Stimulated activated CD4-positive, alpha-beta T cell treated with anti-CD3 and anti-CD28 coated beads, Interleukin-12 subunit alpha, Interleukin-12 subunit beta, amount 100 ng/mL, for 48 hours (primary cell): ENCODE data around the gene RING1.

Experiments used
- DNase-seq, 3 donors: peaks; one replicate each; pipeline ENCODE4 v3.0.0-alpha.2; 2020; ENCODE audit warnings: low read depth in 2 of 3, low spot score in 1 of 3

The RING1 gene

DNA sequence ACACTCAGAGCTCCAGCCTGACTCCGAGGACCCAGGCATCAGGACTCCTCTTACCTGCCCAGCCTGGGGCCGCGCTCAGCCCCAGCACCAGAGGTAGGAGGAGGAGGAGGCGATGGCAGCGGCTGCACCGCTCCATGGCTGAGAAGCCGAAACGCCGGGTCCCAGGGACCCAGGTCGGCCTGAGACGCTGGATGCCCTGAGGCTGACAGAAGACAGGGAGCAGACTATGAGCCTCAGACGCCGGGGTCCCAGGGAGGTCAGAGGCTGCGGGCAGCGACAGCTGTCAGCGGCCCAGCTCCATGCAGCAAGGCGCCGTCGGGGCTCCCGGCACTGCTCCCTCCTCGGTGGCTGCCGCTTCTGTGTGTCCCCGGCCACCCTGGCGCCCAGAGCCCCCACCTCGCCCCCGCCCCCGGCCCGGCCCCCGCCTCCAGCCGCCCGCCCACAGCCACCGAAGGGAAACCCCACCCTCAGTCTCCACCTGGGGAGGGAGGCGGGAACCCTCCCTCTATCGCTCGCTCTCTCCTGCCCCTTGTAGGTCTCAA lies 16.1 kb upstream of the RING1 start, which contains the start of gene COL11A2:
Gene COL11A2, minus strand, starts transcription at position 363 of the 542 bp plus-strand sequence. Its CDS starts 227 bp downstream, at position 136.
- DNase-seq = no peak

- no peak for DNase-seq
Measured at GRCh38 chr6:33192671-33193602, 15.4 kb upstream of the RING1 start.

DNA sequence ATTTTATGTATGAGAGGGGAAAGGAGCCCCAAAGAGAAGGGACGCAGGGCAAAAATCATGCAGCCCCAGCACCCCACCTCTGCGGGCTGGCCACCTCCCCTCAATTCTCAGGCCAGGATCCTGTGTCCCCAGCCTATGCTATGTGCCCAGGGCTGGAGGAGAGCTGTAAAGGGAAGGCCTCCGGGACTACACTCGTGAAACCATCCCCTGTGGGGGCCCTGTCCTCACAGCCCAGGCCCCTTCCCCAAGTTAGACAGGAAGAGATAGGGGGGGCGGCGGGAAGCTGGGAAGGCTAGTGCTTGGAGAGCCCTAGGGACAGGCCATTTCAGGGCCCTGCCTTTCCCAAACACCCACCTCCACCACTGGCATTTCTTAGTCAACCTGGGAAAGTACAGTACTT lies 14.7 kb upstream of the RING1 start:
- DNase-seq = no peak

GRCh38 chr6:33194431-33194979 lies 13.8 kb upstream of the RING1 start:
- DNase-seq = no peak

- no peak for DNase-seq
Measured at GRCh38 chr6:33195304-33196165, 12.8 kb upstream of the RING1 start.

DNA sequence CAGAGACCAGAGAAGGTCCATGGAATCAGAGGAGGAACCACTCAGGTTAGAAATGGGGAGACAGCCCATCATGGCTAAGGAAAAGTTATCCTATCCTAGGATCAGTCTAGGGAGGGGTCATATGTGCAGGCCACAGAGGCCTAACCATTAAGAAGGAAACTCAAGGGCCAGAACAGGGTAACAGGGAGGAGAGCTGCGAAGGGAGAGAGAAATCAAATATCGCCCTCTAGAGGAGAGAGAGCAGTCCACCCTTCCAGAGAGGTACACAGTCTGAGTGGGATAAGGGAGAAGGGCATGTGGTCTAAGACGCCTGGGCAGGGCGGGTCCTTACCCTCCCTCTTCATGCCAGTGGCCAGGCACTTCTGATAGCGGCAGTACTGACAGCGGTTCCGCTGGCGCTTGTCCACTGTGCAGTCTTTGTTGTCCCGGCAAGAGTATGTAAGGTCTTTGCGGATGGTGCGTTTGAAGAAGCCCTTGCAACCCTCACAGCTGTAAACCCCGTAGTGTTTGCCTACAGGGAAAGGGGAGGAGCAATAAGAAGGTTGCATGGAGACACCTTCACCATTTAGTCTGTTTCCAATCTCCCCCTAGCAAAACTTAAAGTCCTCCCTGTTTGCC lies 10.8 kb upstream of the RING1 start:
- no peak for DNase-seq

DNA sequence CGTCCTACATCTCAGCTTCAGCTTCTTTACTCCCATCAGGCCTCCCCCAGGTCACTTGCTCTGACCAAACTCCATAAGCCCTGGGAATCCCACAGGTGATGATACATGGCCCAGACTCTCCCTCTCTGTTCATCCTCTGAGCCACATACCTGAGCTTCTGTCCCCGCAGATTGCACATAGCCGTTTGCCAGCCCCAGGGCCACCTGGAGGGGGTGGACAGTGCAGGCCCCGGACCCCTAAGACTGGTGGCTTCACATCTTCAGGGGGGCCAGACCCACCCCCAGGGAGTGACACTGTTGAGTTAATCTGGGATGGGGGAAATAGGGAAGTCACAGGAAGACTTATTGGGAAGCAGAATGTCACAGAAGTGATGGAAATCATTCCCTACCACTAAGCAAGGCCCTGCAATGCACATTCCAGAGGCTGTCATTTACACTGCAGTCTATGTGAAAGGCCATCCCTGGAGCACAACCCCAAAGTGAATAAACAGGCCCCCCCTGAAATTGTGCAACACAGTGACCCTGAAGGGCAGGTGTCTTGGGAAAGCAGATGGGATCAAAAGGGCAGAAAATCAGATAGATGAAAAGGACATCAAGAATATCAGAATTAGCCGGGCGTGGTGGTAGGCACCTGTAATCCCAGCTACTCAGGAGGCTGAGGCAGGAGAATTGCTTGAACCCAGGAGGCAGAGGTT lies 10.0 kb upstream of the RING1 start:
- no peak for DNase-seq

- DNase-seq = no peak
Measured at GRCh38 chr6:33198853-33199436, 9.4 kb upstream of the RING1 start.

GRCh38 chr6:33199687-33200218 lies 8.5 kb upstream of the RING1 start:
- peak in 2 of 3 donors; percentile 58 to 75 for DNase-seq

- DNase-seq = peak; percentile 97 to 99 (median 99)
Measured at GRCh38 chr6:33200219-33201146, 7.8 kb upstream of the RING1 start, which contains the start of the genes RXRB and SLC39A7. TSS of gene RXRB (minus strand) at chr6:33200665. CDS start at chr6:33200476, 189 bp downstream. TSS of gene SLC39A7 (plus strand) at chr6:33200867. CDS start at chr6:33201246, 379 bp downstream.

DNA sequence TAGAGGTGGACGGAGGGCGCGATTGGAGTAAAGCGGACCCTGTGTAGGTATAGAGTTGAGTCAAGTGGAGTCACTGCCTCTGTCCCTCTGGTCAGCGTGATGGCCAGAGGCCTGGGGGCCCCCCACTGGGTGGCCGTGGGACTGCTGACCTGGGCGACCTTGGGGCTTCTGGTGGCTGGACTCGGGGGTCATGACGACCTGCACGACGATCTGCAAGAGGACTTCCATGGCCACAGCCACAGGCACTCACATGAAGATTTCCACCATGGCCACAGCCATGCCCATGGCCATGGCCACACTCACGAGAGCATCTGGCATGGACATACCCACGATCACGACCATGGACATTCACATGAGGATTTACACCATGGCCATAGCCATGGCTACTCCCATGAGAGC lies 7.2 kb upstream of the RING1 start:
- no peak for DNase-seq

- no peak for DNase-seq
Measured at GRCh38 chr6:33201935-33202334, 6.4 kb upstream of the RING1 start.

GRCh38 chr6:33202799-33203198 lies 5.5 kb upstream of the RING1 start:
- no peak for DNase-seq

GRCh38 chr6:33203443-33204164 lies 4.7 kb upstream of the RING1 start:
- DNase-seq = no peak

- DNase-seq = no peak
Measured at GRCh38 chr6:33204165-33204414, 4.2 kb upstream of the RING1 start.

DNA sequence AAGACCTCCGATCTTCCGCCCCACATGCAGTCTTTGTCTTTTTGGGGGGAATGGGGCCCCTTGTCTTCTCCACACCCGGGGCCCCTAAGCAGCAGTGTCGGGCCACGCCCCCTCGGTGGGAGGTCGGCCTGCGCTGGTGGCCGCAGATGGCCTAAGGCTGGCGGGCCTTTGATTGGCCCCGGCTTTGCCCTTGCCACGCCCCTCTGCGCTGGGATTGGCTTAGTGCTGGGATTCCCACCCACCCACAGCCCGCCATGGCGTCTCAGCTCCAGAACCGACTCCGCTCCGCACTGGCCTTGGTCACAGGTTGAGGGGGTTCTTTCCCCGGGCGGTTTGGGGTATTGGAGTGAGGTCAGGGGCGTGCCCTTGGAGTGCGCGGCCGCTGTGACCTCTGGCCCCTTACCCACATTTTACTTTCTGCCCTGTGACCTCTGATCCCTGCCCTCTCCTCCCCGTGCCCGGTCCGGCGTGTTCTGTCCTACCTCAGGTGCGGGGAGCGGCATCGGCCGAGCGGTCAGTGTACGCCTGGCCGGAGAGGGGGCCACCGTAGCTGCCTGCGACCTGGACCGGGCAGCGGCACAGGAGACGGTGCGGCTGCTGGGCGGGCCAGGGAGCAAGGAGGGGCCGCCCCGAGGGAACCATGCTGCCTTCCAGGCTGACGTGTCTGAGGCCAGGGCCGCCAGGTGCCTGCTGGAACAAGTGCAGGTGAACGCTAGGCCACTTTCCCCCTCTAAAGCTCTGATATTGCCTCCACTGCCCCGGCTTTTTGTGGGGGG lies 3.7 kb upstream of the RING1 start, which contains the start of gene HSD17B8:
Gene HSD17B8, plus strand, starts transcription at position 241 of the 776 bp plus-strand sequence. Its CDS starts 14 bp downstream, at position 255.
- DNase-seq = peak; percentile 85 to 91 (median 89)
